Panc1 (cell line): Measurements from ENCODE around the gene CD14. TPM values are rescaled to one million over a fixed set of nuclear protein-coding genes. Genes with fewer than 3 reads are reported as not detected.

Experiments
- ATAC-seq: fragments of 200-7000 bp; cut with Tn5 transposase; 2 replicates; pipeline ENCODE4 v1.9.1; 2020; ENCODE audit warnings: mild to moderate bottlenecking, moderate library complexity
- BruUV-seq: library from RNA; stranded (reverse); fragments of 400-500 nt; replicated peaks from 2 replicates; lab custom pipeline; 2021; lab: Mats Ljungman, UMichigan
- CTCF ChIA-PET: fragments of 300-600 bp; sonication (Branson Sonifier 250); formaldehyde crosslinking; loops from one replicate; lab custom pipeline; 2022; ENCODE audit warnings: antibody characterized with exemption; lab: Charles Lee
- POLR2A ChIA-PET: fragments of 300-600 bp; sonication (Branson Sonifier 250); formaldehyde crosslinking; loops from one replicate; lab custom pipeline; 2022; ENCODE audit warnings: antibody characterized with exemption; lab: Charles Lee
- DNase-seq: peaks from one replicate; pipeline ENCODE4 v3.0.0-alpha.2; 2010; ENCODE audit warnings: low read depth, low spot score
- H3K27ac ChIP-seq: 2 replicates; pipeline ENCODE4 v1.5.1; 2011; ENCODE audit warnings: mild to moderate bottlenecking, low read length, inconsistent platforms
- H3K27me3 ChIP-seq: fragments of 200-500 bp; sonication (Bioruptor generic); 2 replicates; pipeline ENCODE4 v1.6.0; 2014; ENCODE audit warnings: low read length, inconsistent platforms; ENCODE audit not compliant: control insufficient read depth, insufficient read depth
- H3K36me3 ChIP-seq: fragments of 200-500 bp; sonication (Bioruptor generic); 2 replicates; pipeline ENCODE4 v1.5.1; 2014; ENCODE audit warnings: inconsistent platforms, mild to moderate bottlenecking, low read length, moderate library complexity; ENCODE audit not compliant: control insufficient read depth, insufficient read depth
- H3K4me1 ChIP-seq: 2 replicates; pipeline ENCODE4 v1.5.1; 2011; ENCODE audit warnings: inconsistent platforms, mild to moderate bottlenecking, low read length, moderate library complexity; ENCODE audit not compliant: control insufficient read depth, insufficient read depth
- H3K4me3 ChIP-seq, 2 experiments: 2 replicates each; pipeline ENCODE4 v1.5.1; 2011 to 2012; ENCODE audit warnings: low read depth in 2 of 2, low read length in 2 of 2, mild to moderate bottlenecking in 2 of 2, inconsistent platforms in 1 of 2, moderate library complexity in 1 of 2
- H3K9me3 ChIP-seq: fragments of 200-500 bp; sonication (Bioruptor generic); 2 replicates; pipeline ENCODE4 v1.5.1; 2014; ENCODE audit warnings: low read depth, mild to moderate bottlenecking, inconsistent platforms, low read length, moderate library complexity; ENCODE audit not compliant: control insufficient read depth, insufficient read depth
- POLR2AphosphoS5 ChIP-seq: IDR thresholded peaks from 2 replicates; pipeline ENCODE4 v1.6.1; 2012; ENCODE audit warnings: mild to moderate bottlenecking, low read depth, low read length, moderate library complexity
- SIN3A ChIP-seq: IDR thresholded peaks from 2 replicates; pipeline ENCODE4 v1.6.1; 2012; ENCODE audit warnings: low read depth, mild to moderate bottlenecking, low read length, moderate library complexity, borderline replicate concordance; ENCODE audit not compliant: insufficient read depth
- TCF7L2 ChIP-seq: IDR thresholded peaks from 2 replicates; pipeline ENCODE4 v1.6.1; 2011; ENCODE audit warnings: mild to moderate bottlenecking, low read depth, low read length, inconsistent platforms
- in situ Hi-C: cut with HindIII; loops from 2 replicates; pipeline ENCODE4 v1.10.0; 2016; ENCODE audit warnings: low sequenced_read_pairs, low pct_unique_long_range_greater_than_20kb
- intact Hi-C: fragments of 100-400 bp; cut with micrococcal nuclease; formaldehyde crosslinking; loops from one replicate; pipeline ENCODE4 v1.10.0; 2022; ENCODE audit not compliant: unreplicated experiment
- total RNA-seq: library from RNA; stranded (reverse); gene quantifications from one replicate; pipeline ENCODE4 v1.2.1, GENCODE V29; 2021; ENCODE audit not compliant: unreplicated experiment
- TF ChIP-seq, protein P1 (sequence below), 2 experiments: IDR thresholded peaks; 2 replicates each; pipeline ENCODE4 v1.6.1; 2011 to 2012; ENCODE audit warnings: low read depth in 2 of 2, control low read depth in 1 of 2, low read length in 1 of 2, mild to moderate bottlenecking in 1 of 2, moderate library complexity in 1 of 2; ENCODE audit not compliant: insufficient read depth in 1 of 2
- TF ChIP-seq, protein P2 (sequence below): fragments of 450-650 bp; IDR thresholded peaks from 2 replicates; pipeline ENCODE4 v1.5.1; 2017; ENCODE audit warnings: mild to moderate bottlenecking

CD14 gene
- total RNA-seq, 1 experiment from 2014 or later: 2.5 TPM

DNA sequence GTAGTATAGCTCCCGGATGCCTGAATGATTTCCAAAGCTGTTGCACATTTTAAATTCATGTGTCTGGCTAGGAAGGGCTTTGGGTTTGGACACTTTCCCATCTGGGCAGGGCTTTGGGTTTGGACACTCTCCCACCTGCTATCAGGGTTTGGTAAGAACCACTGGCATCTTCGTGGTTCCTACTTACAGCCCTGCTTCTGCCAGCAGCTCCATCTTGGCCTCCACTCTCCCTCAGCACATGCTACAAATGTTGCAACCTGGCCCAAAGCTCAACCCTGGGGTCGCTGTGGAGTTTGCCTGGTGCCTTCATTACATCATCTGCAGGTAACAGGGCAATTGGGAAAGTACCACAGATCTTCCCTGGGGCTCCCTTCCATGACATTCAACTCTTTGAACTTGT lies 9.7 kb upstream of the CD14 start:
- intact Hi-C loops (no loop called here), in situ Hi-C loops (no loop called here)
- ChIA-PET CTCF (no interaction called here), POLR2A (no interaction called here)
- H3K27ac ChIP-seq: no peak overlapping the region
- no peak for DNase-seq
- H3K9me3 ChIP-seq: no peaks in the 10 kb centered on the region
- no peaks in the 10 kb centered on the region for H3K27me3 ChIP-seq
- no TSS peak for BruUV-seq
- no peak overlapping the region for H3K4me3 ChIP-seq
- H3K4me1 ChIP-seq: peaks cover 11% of the 10 kb centered on the region; the same call in 1 of the 2 replicates
- peaks cover 7% of the 10 kb centered on the region; the same call in 1 of the 2 replicates for H3K36me3 ChIP-seq
- TF ChIP-seq SIN3A: no peak
- TF ChIP-seq, protein P1, sequence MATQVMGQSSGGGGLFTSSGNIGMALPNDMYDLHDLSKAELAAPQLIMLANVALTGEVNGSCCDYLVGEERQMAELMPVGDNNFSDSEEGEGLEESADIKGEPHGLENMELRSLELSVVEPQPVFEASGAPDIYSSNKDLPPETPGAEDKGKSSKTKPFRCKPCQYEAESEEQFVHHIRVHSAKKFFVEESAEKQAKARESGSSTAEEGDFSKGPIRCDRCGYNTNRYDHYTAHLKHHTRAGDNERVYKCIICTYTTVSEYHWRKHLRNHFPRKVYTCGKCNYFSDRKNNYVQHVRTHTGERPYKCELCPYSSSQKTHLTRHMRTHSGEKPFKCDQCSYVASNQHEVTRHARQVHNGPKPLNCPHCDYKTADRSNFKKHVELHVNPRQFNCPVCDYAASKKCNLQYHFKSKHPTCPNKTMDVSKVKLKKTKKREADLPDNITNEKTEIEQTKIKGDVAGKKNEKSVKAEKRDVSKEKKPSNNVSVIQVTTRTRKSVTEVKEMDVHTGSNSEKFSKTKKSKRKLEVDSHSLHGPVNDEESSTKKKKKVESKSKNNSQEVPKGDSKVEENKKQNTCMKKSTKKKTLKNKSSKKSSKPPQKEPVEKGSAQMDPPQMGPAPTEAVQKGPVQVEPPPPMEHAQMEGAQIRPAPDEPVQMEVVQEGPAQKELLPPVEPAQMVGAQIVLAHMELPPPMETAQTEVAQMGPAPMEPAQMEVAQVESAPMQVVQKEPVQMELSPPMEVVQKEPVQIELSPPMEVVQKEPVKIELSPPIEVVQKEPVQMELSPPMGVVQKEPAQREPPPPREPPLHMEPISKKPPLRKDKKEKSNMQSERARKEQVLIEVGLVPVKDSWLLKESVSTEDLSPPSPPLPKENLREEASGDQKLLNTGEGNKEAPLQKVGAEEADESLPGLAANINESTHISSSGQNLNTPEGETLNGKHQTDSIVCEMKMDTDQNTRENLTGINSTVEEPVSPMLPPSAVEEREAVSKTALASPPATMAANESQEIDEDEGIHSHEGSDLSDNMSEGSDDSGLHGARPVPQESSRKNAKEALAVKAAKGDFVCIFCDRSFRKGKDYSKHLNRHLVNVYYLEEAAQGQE (IDR thresholded peaks at IDR 0.05; ENCODE audit: insufficient read depth in 1 of 2, low read depth in 2 of 2, low read length in 1 of 2): no peak
- no peak for TF ChIP-seq TCF7L2
- TF ChIP-seq POLR2AphosphoS5: no peak
- TF ChIP-seq, protein P2, sequence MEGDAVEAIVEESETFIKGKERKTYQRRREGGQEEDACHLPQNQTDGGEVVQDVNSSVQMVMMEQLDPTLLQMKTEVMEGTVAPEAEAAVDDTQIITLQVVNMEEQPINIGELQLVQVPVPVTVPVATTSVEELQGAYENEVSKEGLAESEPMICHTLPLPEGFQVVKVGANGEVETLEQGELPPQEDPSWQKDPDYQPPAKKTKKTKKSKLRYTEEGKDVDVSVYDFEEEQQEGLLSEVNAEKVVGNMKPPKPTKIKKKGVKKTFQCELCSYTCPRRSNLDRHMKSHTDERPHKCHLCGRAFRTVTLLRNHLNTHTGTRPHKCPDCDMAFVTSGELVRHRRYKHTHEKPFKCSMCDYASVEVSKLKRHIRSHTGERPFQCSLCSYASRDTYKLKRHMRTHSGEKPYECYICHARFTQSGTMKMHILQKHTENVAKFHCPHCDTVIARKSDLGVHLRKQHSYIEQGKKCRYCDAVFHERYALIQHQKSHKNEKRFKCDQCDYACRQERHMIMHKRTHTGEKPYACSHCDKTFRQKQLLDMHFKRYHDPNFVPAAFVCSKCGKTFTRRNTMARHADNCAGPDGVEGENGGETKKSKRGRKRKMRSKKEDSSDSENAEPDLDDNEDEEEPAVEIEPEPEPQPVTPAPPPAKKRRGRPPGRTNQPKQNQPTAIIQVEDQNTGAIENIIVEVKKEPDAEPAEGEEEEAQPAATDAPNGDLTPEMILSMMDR: no peak
- no peak for ATAC-seq

DNA sequence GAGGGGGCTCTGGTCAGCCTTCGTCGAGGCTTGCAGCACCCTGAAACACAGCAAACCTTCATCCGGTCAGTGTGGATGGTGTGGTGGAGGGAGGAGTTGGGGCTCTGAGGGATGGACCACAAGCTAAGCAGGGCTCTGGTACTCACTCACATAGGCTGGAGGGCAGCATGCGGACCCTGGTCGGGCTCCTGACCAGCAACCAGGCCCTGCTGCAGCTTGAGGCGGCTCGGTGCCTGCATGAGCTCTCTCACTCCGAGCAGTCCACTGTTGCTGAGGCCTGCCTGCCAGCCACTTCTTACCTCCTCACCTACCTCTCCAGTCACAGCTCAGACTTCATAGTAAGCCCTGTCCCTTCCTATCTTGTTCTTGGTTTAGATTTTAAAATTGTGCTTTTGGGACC lies 8.7 kb upstream of the CD14 start:
- intact Hi-C loops (no loop called here), in situ Hi-C loops (no loop called here)
- no peaks in the 10 kb centered on the region for H3K27me3 ChIP-seq
- BruUV-seq: no TSS peak
- TF ChIP-seq TCF7L2 (no peak), POLR2AphosphoS5 (no peak), SIN3A (no peak)
- TF ChIP-seq, protein P2: no peak
- TF ChIP-seq, protein P1 (IDR thresholded peaks at IDR 0.05; ENCODE audit: insufficient read depth in 1 of 2, low read depth in 2 of 2, low read length in 1 of 2): no peak
- DNase-seq (no peak), ATAC-seq (no peak)
- H3K4me1 ChIP-seq: peaks cover 10% of the 10 kb centered on the region; the same call in 1 of the 2 replicates
- POLR2A ChIA-PET: no interaction called here
- no peaks in the 10 kb centered on the region for H3K9me3 ChIP-seq
- no peak overlapping the region for H3K4me3 ChIP-seq
- CTCF ChIA-PET: no interaction called here
- H3K27ac ChIP-seq: no peak overlapping the region
- peaks cover 5% of the 10 kb centered on the region; the same call in 1 of the 2 replicates for H3K36me3 ChIP-seq
